T-helper 17 cell (primary cell): Measurements from ENCODE around the gene WASF2. TPM values are rescaled to one million over a fixed set of nuclear protein-coding genes. Genes with fewer than 3 reads are reported as not detected.
"Not testable (repeated sequence)": the region's sequence is repeated elsewhere in the genome, so short reads cannot be mapped to it uniquely, and the experiment has no call there.

Experiments
- ATAC-seq: fragments of 150-1000 bp; cut with Tn5 transposase; 2 replicates; pipeline ENCODE4 v1.10.0; 2021; ENCODE audit warnings: mild to moderate bottlenecking, moderate library complexity
- DNase-seq, 3 donors: peaks; one replicate each; pipeline versions ENCODE4 v3.0.0 to v3.0.0-alpha.2; 2020 to 2021
- H3K9me3 ChIP-seq: one replicate; pipeline ENCODE4 v1.7.0; 2013; ENCODE audit warnings: low read length, mild to moderate bottlenecking; ENCODE audit not compliant: control insufficient read depth, poor library complexity, severe bottlenecking
- H3K27ac Mint-ChIP-seq: one replicate; pipeline ENCODE4 v1.8.0; 2022; ENCODE audit warnings: mild to moderate bottlenecking, moderate library complexity, mixed read lengths
- H3K27me3 Mint-ChIP-seq: one replicate; pipeline ENCODE4 v1.8.0; 2022; ENCODE audit warnings: mixed read lengths
- H3K36me3 Mint-ChIP-seq: one replicate; pipeline ENCODE4 v1.8.0; 2022; ENCODE audit warnings: low read depth, mixed read lengths
- H3K4me1 Mint-ChIP-seq: one replicate; pipeline ENCODE4 v1.8.0; 2022; ENCODE audit warnings: mild to moderate bottlenecking, mixed read lengths
- H3K4me3 Mint-ChIP-seq: one replicate; pipeline ENCODE4 v1.8.0; 2022; ENCODE audit warnings: mild to moderate bottlenecking, moderate library complexity, mixed read lengths
- total RNA-seq, 4 donors: library from RNA in 2 of 4; stranded (reverse) in 2 of 4; gene quantifications; one replicate each; pipeline ENCODE4 v1.2.3 and lab custom pipeline; 2022 to 2026

Gene WASF2
- 100 to 1,000 TPM; 124 to 144 TPM for total RNA-seq
- total RNA-seq (lab: John Stamatoyannopoulos, UW) = 104 to 107 reads per million in 2 donors

GRCh38 chr1:27489973-27490741 is at the start of gene WASF2:
TSS of gene WASF2 (minus strand) at chr1:27490167. CDS start at chr1:27428890, 61,277 bp downstream.
- no peaks in the 10 kb centered on the region for H3K9me3 ChIP-seq
- ATAC-seq = peak; percentile 96
- Mint-ChIP-seq H3K27me3 (no peaks in the 10 kb centered on the region), H3K4me3 (peak within 1 kb of the TSS; percentile 98), H3K27ac (peak within 1 kb of the TSS; percentile 97), H3K36me3 (peaks cover 2% of the 10 kb centered on the region), H3K4me1 (peaks cover 29% of the 10 kb centered on the region)
- DNase-seq = peak; percentile 94 to 96 (median 95)

GRCh38 chr1:27538793-27539192 is 48.8 kb upstream of the WASF2 start:
- Mint-ChIP-seq H3K36me3 (peaks cover 2% of the 10 kb centered on the region), H3K4me1 (peaks cover 7% of the 10 kb centered on the region), H3K4me3 (no peak overlapping the region), H3K27ac (no peak overlapping the region), H3K27me3 (no peaks in the 10 kb centered on the region)
- H3K9me3 ChIP-seq = no peaks in the 10 kb centered on the region
- ATAC-seq (no peak), DNase-seq (no peak)

- ATAC-seq, H3K36me3 Mint-ChIP-seq, H3K9me3 ChIP-seq, H3K27me3 Mint-ChIP-seq, H3K27ac Mint-ChIP-seq, H3K4me3 Mint-ChIP-seq, DNase-seq: not testable (repeated sequence)
- H3K4me1 Mint-ChIP-seq = peaks cover 12% of the 10 kb centered on the region
These were observed 48.3 kb upstream of the WASF2 start for GRCh38 chr1:27538305-27538676.

- H3K4me1 Mint-ChIP-seq = peaks cover 22% of the 10 kb centered on the region
- no peak overlapping the region for H3K4me3 Mint-ChIP-seq
- ATAC-seq (no peak), DNase-seq (no peak)
- no peak overlapping the region for H3K27ac Mint-ChIP-seq
- H3K9me3 ChIP-seq = no peaks in the 10 kb centered on the region
- H3K36me3 Mint-ChIP-seq = peaks cover 2% of the 10 kb centered on the region
- no peaks in the 10 kb centered on the region for H3K27me3 Mint-ChIP-seq
These were observed 46.8 kb upstream of the WASF2 start for GRCh38 chr1:27536767-27537166.

GRCh38 chr1:27536010-27536757 is 46.2 kb upstream of the WASF2 start:
- no peak for ATAC-seq
- Mint-ChIP-seq H3K4me3 (peak overlapping the region; percentile 31), H3K36me3 (peaks cover 2% of the 10 kb centered on the region)

GRCh38 chr1:27535386-27535785 is 45.4 kb upstream of the WASF2 start:
- no peaks in the 10 kb centered on the region for H3K9me3 ChIP-seq
- no peak for ATAC-seq
- Mint-ChIP-seq H3K27me3 (no peaks in the 10 kb centered on the region), H3K36me3 (peaks cover 2% of the 10 kb centered on the region), H3K4me1 (peaks cover 23% of the 10 kb centered on the region), H3K27ac (peak overlapping the region; percentile 70), H3K4me3 (no peak overlapping the region)
- no peak for DNase-seq

More at GRCh38 chr1:27536010-27536757, 46.2 kb upstream of the WASF2 start:
- no peaks in the 10 kb centered on the region for H3K27me3 Mint-ChIP-seq
- peak overlapping the region; percentile 70 for H3K27ac Mint-ChIP-seq
- no peak for DNase-seq
- peaks cover 25% of the 10 kb centered on the region for H3K4me1 Mint-ChIP-seq
- no peaks in the 10 kb centered on the region for H3K9me3 ChIP-seq

- no peaks in the 10 kb centered on the region for H3K9me3 ChIP-seq
- Mint-ChIP-seq H3K27me3 (no peaks in the 10 kb centered on the region), H3K4me3 (peak overlapping the region; percentile 60), H3K4me1 (peaks cover 35% of the 10 kb centered on the region), H3K36me3 (peaks cover 2% of the 10 kb centered on the region), H3K27ac (peak overlapping the region; percentile 93)
- DNase-seq (no peak), ATAC-seq (no peak)
These were observed 42.2 kb upstream of the WASF2 start for GRCh38 chr1:27531959-27532685.

GRCh38 chr1:27530192-27530591 is 40.2 kb upstream of the WASF2 start:
- Mint-ChIP-seq H3K4me1 (peaks cover 47% of the 10 kb centered on the region), H3K27ac (no peak overlapping the region), H3K4me3 (no peak overlapping the region), H3K27me3 (no peaks in the 10 kb centered on the region), H3K36me3 (peaks cover 2% of the 10 kb centered on the region)
- DNase-seq (no peak), ATAC-seq (no peak)
- H3K9me3 ChIP-seq = no peaks in the 10 kb centered on the region

GRCh38 chr1:27529704-27530018 is 39.7 kb upstream of the WASF2 start:
- DNase-seq = no peak
- peaks cover 50% of the 10 kb centered on the region for H3K4me1 Mint-ChIP-seq
- peak overlapping the region; percentile 80 for H3K4me3 Mint-ChIP-seq
- no peaks in the 10 kb centered on the region for H3K9me3 ChIP-seq
- peak overlapping the region; percentile 63 for H3K27ac Mint-ChIP-seq
- H3K27me3 Mint-ChIP-seq = no peaks in the 10 kb centered on the region
- no peak for ATAC-seq
- peaks cover 4% of the 10 kb centered on the region for H3K36me3 Mint-ChIP-seq

- ATAC-seq (no peak), DNase-seq (no peak)
- Mint-ChIP-seq H3K4me3 (peak overlapping the region; percentile 85), H3K36me3 (peaks cover 8% of the 10 kb centered on the region), H3K27ac (peak overlapping the region; percentile 63), H3K4me1 (peaks cover 56% of the 10 kb centered on the region), H3K27me3 (no peaks in the 10 kb centered on the region)
- no peaks in the 10 kb centered on the region for H3K9me3 ChIP-seq
These were observed 39.1 kb upstream of the WASF2 start for GRCh38 chr1:27528818-27529703.

- Mint-ChIP-seq H3K27ac (peak overlapping the region; percentile 63), H3K4me3 (peak overlapping the region; percentile 97), H3K27me3 (no peaks in the 10 kb centered on the region), H3K36me3 (peaks cover 8% of the 10 kb centered on the region), H3K4me1 (peaks cover 58% of the 10 kb centered on the region)
- no peaks in the 10 kb centered on the region for H3K9me3 ChIP-seq
- ATAC-seq (peak; percentile 72), DNase-seq (peak; percentile 46 to 64 (median 47))
These were observed 38.2 kb upstream of the WASF2 start for GRCh38 chr1:27527890-27528817.
